A549 treated with ZK216348 at 1 μM for 4 hours (cell line): ENCODE results near the gene MSL1. TPM values are rescaled to one million over a fixed set of nuclear protein-coding genes. Genes with fewer than 3 reads are reported as not detected.

Experiments
- total RNA-seq: library from RNA; stranded (reverse); fragments of 200-300 nt; extraction: Qiagen RNA extraction; gene quantifications from 5 replicates; pipeline ENCODE4 v1.2.3, GENCODE V29; 2022; ENCODE audit warnings: low read depth

MSL1 gene
- 55.9 to 70.2 TPM (median 69.0 TPM) in 5 replicates for total RNA-seq

GRCh38 chr17:40121181-40122135, at the start of gene MSL1:
TSS of gene MSL1 (plus strand) at chr17:40121971. CDS start at chr17:40122613, 642 bp downstream.

GRCh38 chr17:40100419-40100668, 21.4 kb upstream of the MSL1 start, which contains the start of gene NR1D1:
TSS of gene NR1D1 (minus strand) at chr17:40100589. CDS start at chr17:40100094, 495 bp downstream.

GRCh38 chr17:40177275-40177874, 55.6 kb downstream of the MSL1 start, which contains the start of gene RAPGEFL1:
TSS of gene RAPGEFL1 (plus strand) at chr17:40177470. CDS start at chr17:40177862, 392 bp downstream.

Other genes starting within 250 kb of the MSL1 start
- 1.7 to 3.1 TPM (median 1.9 TPM) in 5 replicates for gene GSDMB, start 203.3 kb upstream of the MSL1 start, total RNA-seq
- gene ORMDL3, start 194.4 kb upstream of the MSL1 start, total RNA-seq, result 36.9 to 42.2 TPM (median 40.0 TPM) in 5 replicates
- not detected in 5 replicates for gene LRRC3C, start 194.2 kb upstream of the MSL1 start, total RNA-seq
- not detected in 5 replicates for gene GSDMA, start 159.0 kb upstream of the MSL1 start, total RNA-seq
- 136 to 184 TPM (median 177 TPM) in 5 replicates for gene PSMD3, start 141.2 kb upstream of the MSL1 start, total RNA-seq
- 0.19 to 0.68 TPM (median 0.22 TPM) in 4 of 5 replicates, not detected in the other for gene CSF3, start 106.5 kb upstream of the MSL1 start, total RNA-seq
- gene MED24, start 67.6 kb upstream of the MSL1 start, total RNA-seq, result 33.5 to 68.4 TPM (median 57.8 TPM) in 5 replicates
- 17.1 to 27.1 TPM (median 22.3 TPM) in 5 replicates for gene THRA, start 59.0 kb upstream of the MSL1 start, total RNA-seq
- gene NR1D1, start 21.4 kb upstream of the MSL1 start, total RNA-seq, result 8.8 to 11.3 TPM (median 10.3 TPM) in 5 replicates
- 43.8 to 51.0 TPM (median 48.4 TPM) in 5 replicates for gene CASC3, start 18.6 kb downstream of the MSL1 start, total RNA-seq
- gene RAPGEFL1, start 55.5 kb downstream of the MSL1 start, total RNA-seq, result 2.1 to 3.4 TPM (median 2.9 TPM) in 5 replicates
- 17.1 to 25.1 TPM (median 20.9 TPM) in 5 replicates for gene WIPF2, start 97.3 kb downstream of the MSL1 start, total RNA-seq
- gene CDC6, start 165.9 kb downstream of the MSL1 start, total RNA-seq, result 49.2 to 61.6 TPM (median 54.6 TPM) in 5 replicates
- gene RARA, start 187.2 kb downstream of the MSL1 start, total RNA-seq, result 34.5 to 45.5 TPM (median 38.2 TPM) in 5 replicates
- gene GJD3, start 242.8 kb downstream of the MSL1 start, total RNA-seq, result 0.73 to 1.6 TPM (median 0.88 TPM) in 5 replicates